Vagina (tissue), 2 donors: Measurements from ENCODE around the gene PASK. TPM values are rescaled to one million over a fixed set of nuclear protein-coding genes. Genes with fewer than 3 reads are reported as not detected.

Experiments used
- DNase-seq, 2 donors: peaks; one replicate each; pipeline ENCODE4 v3.0.0-alpha.2; 2017; ENCODE audit errors: extremely low spot score in 2 of 2
- H3K27ac ChIP-seq: fragments of 200-600 bp; sonication (generic); one replicate; pipeline ENCODE4 v1.5.1; 2019
- H3K27me3 ChIP-seq: fragments of 200-600 bp; sonication (generic); one replicate; pipeline ENCODE4 v1.5.1; 2019
- H3K36me3 ChIP-seq, 2 donors: fragments of 200-600 bp; sonication (generic); one replicate each; pipeline ENCODE4 v1.5.1; 2017 to 2019
- H3K4me1 ChIP-seq: fragments of 200-600 bp; sonication (generic); one replicate; pipeline ENCODE4 v1.5.1; 2019
- H3K4me3 ChIP-seq, 2 donors: fragments of 200-600 bp; sonication (generic); 1 replicate in 1 of 2; 2 replicates in 1 of 2; pipeline ENCODE4 v1.5.1; 2016 to 2019
- H3K9me3 ChIP-seq: fragments of 200-600 bp; sonication (generic); one replicate; pipeline ENCODE4 v1.5.1; 2019
- POLR2A ChIP-seq, 2 donors: fragments of 450-650 bp; IDR thresholded peaks; one replicate each; pipeline ENCODE4 v1.6.1; 2017; ENCODE audit warnings: antibody characterized with exemption in 2 of 2, mild to moderate bottlenecking in 2 of 2, moderate library complexity in 2 of 2
- POLR2AphosphoS5 ChIP-seq, 2 donors: sonication (generic); formaldehyde crosslinking; IDR thresholded peaks; one replicate each; pipeline ENCODE4 v1.9.0; 2017; ENCODE audit warnings: antibody characterized with exemption in 2 of 2, mild to moderate bottlenecking in 2 of 2, low read depth in 1 of 2; ENCODE audit not compliant: insufficient read depth in 1 of 2
- intact Hi-C: fragments of 100-400 bp; cut with DNase I; formaldehyde crosslinking; loops from one replicate; pipeline ENCODE4 v1.15.1; 2023
- small RNA-seq: library from RNA; depleted of rRNA; stranded (forward); fragments of <200 nt; gene quantifications from one replicate; pipeline ENCODE3, GENCODE V24; 2016
- total RNA-seq: library from RNA; depleted of rRNA; stranded (reverse); fragments of >200 nt; gene quantifications from one replicate; pipeline ENCODE4 v1.2.3, GENCODE V29; 2016
- TF ChIP-seq, protein P1 (sequence below), 3 experiments: fragments of 450-650 bp in 2 of 3; fragments of 200-600 bp in 1 of 3; sonication (generic) in 1 of 3; IDR thresholded peaks; one replicate each; pipeline ENCODE4 v1.5.1; 2017 to 2019; ENCODE audit warnings: antibody characterized with exemption in 3 of 3, mild to moderate bottlenecking in 2 of 3, moderate library complexity in 2 of 3

PASK gene
- total RNA-seq, 1 donor from 2014 or later, result 6.4 TPM

GRCh38 chr2:241063093-241063551 is 86.2 kb downstream of the PASK start:
- H3K4me3 ChIP-seq, result peak overlapping the region in 1 of 2 donors; percentile 39
- TF ChIP-seq POLR2AphosphoS5 (IDR thresholded peaks at IDR 0.05; ENCODE audit: insufficient read depth in 1 of 2, low read depth in 1 of 2), result no peak
- TF ChIP-seq, protein P1, sequence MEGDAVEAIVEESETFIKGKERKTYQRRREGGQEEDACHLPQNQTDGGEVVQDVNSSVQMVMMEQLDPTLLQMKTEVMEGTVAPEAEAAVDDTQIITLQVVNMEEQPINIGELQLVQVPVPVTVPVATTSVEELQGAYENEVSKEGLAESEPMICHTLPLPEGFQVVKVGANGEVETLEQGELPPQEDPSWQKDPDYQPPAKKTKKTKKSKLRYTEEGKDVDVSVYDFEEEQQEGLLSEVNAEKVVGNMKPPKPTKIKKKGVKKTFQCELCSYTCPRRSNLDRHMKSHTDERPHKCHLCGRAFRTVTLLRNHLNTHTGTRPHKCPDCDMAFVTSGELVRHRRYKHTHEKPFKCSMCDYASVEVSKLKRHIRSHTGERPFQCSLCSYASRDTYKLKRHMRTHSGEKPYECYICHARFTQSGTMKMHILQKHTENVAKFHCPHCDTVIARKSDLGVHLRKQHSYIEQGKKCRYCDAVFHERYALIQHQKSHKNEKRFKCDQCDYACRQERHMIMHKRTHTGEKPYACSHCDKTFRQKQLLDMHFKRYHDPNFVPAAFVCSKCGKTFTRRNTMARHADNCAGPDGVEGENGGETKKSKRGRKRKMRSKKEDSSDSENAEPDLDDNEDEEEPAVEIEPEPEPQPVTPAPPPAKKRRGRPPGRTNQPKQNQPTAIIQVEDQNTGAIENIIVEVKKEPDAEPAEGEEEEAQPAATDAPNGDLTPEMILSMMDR (IDR thresholded peaks at IDR 0.05), result no peak

DNA sequence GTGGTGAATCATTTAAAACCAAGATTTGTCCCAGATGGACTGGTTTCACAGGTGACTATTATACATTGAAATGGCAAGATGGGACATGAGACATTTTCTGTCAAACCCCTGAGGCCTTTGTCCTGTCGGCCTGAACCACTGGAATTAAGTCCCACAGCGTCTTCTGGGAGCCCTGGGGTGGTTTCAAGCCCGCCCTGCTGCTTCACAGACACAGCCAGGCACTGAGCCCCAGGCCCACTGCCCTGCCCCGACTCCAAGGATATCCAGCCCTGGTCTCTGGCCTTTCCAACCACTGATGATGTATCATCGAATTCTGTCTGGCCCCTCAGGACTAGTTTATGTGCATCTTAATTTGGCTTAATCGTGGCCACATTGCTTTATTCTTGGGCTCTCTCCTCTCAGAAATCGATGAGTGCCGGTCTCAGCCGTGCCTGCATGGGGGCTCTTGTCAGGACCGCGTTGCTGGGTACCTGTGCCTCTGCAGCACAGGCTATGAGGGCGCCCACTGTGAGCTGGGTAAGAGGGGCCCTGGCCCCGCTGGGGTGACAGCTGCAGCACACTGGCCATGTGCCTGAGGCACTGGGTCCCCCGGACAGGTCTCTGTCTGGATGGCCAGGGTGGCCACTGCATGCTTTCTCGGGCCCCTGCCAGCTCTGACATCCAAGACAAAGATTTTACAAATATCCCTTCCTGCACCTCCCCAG is 86.7 kb downstream of the PASK start:
- TF ChIP-seq POLR2AphosphoS5 (IDR thresholded peaks at IDR 0.05; ENCODE audit: insufficient read depth in 1 of 2, low read depth in 1 of 2) (no peak), POLR2A (IDR thresholded peaks at IDR 0.05) (no peak)
- TF ChIP-seq, protein P1 (IDR thresholded peaks at IDR 0.05), result no peak
- Histone ChIP-seq H3K36me3 (peaks cover 0 to 3% of the 10 kb centered on the region in 2 donors), H3K27me3 (no peaks in the 10 kb centered on the region), H3K4me1 (peaks cover 21% of the 10 kb centered on the region), H3K9me3 (no peaks in the 10 kb centered on the region), H3K4me3 (peak overlapping the region in 1 of 2 donors; percentile 39), H3K27ac (no peak overlapping the region)
- peak in 1 of 2 donors; percentile 86 for DNase-seq
- intact Hi-C loops, result no loop called here

More at GRCh38 chr2:241063093-241063551, 86.2 kb downstream of the PASK start:
- DNase-seq, result peak; percentile 84 to 94
- Histone ChIP-seq H3K27me3 (no peaks in the 10 kb centered on the region), H3K9me3 (no peaks in the 10 kb centered on the region), H3K36me3 (peaks cover 0 to 5% of the 10 kb centered on the region in 2 donors), H3K27ac (no peak overlapping the region), H3K4me1 (peaks cover 21% of the 10 kb centered on the region)
- intact Hi-C loops, result no loop called here

- no peaks in the 10 kb centered on the region for H3K9me3 ChIP-seq
- TF ChIP-seq POLR2AphosphoS5 (IDR thresholded peaks at IDR 0.05; ENCODE audit: insufficient read depth in 1 of 2, low read depth in 1 of 2) (peak in 1 of 2 donors; percentile 86), POLR2A (IDR thresholded peaks at IDR 0.05) (no peak)
- peaks cover 21% of the 10 kb centered on the region for H3K4me1 ChIP-seq
- H3K27ac ChIP-seq, result no peak overlapping the region
- no peak overlapping the region for H3K4me3 ChIP-seq
- peak in 1 of 2 donors; percentile 83 for DNase-seq
- no peaks in the 10 kb centered on the region for H3K36me3 ChIP-seq
- no peaks in the 10 kb centered on the region for H3K27me3 ChIP-seq
- intact Hi-C loops, result no loop called here
Measured at GRCh38 chr2:241061275-241061674, 88.0 kb downstream of the PASK start.

Small RNA genes lying within 50 kb of the gene (small RNA-seq; reads per million reads assigned to genes)
- gene AC005237.2, result not detected

Other genes starting within 250 kb of the PASK start
- gene CROCC2, start 243.1 kb downstream of the PASK start, total RNA-seq, result 0.49 TPM
- gene SNED1, start 150.9 kb downstream of the PASK start, total RNA-seq, result 55.5 TPM
- gene MTERF4, start 47.2 kb downstream of the PASK start, total RNA-seq, result 30.2 TPM
- 51.1 TPM for gene PPP1R7, start 995 bp upstream of the PASK start, total RNA-seq
- 0.98 TPM for gene ANO7, start 39.2 kb upstream of the PASK start, total RNA-seq
- 300 TPM for gene HDLBP, start 166.2 kb upstream of the PASK start, total RNA-seq
- 198 TPM for gene SEPTIN2, start 166.5 kb upstream of the PASK start, total RNA-seq
- 32.9 TPM for gene FARP2, start 206.8 kb upstream of the PASK start, total RNA-seq